ENCODE data around the gene CBLN1.

Gene CBLN1

GRCh38 chr16:49259330-49259729 is 22.3 kb downstream of the CBLN1 start:
- Histone ChIP-seq H3K9me3 (replicated peaks in 1 of 2; ENCODE audit: control insufficient read depth in 2 of 2, insufficient read depth in 1 of 2, low read depth in 1 of 2, low read length in 2 of 2) (no peaks in the 10 kb centered on the region), H3K14ac (ENCODE audit: low read length) (no peak overlapping the region), H3K9ac (ENCODE audit: low read depth, low read length, poor library complexity) (no peak overlapping the region), H3K18ac (ENCODE audit: low read length) (no peak overlapping the region), H3K79me1 (ENCODE audit: low read depth, low read length) (no peaks in the 10 kb centered on the region), H2BK120ac (ENCODE audit: low read depth, low read length) (no peak overlapping the region), H3K27me3 (ENCODE audit: control insufficient read depth in 3 of 3, insufficient read depth in 3 of 3, low read depth in 1 of 3, low read length in 3 of 3) (no peaks in the 10 kb centered on the region), H2AK5ac (ENCODE audit: low read depth, low read length) (no peak overlapping the region), H3K4me2 (ENCODE audit: insufficient read depth, low read length, poor library complexity, severe bottlenecking) (no peak overlapping the region), H3K4ac (ENCODE audit: low read length) (no peak overlapping the region), H4K8ac (ENCODE audit: low read depth, low read length) (no peak overlapping the region), H2BK15ac (ENCODE audit: low read length) (no peak overlapping the region), H3K4me1 (ENCODE audit: control insufficient read depth in 2 of 2, insufficient read depth in 1 of 2, low read depth in 1 of 2, low read length in 2 of 2) (no peaks in the 10 kb centered on the region), H3K4me3 (ENCODE audit: low read length in 2 of 2) (no peak overlapping the region), H4K91ac (ENCODE audit: low read depth, low read length, poor library complexity) (no peak overlapping the region), H3K36me3 (replicated peaks in 1 of 2; ENCODE audit: control insufficient read depth in 2 of 2, insufficient read depth in 2 of 2, low read length in 2 of 2) (no peaks in the 10 kb centered on the region), H2AFZ (ENCODE audit: low read length) (no peak overlapping the region), H3K23ac (ENCODE audit: low read depth, low read length, poor library complexity) (no peak overlapping the region), H3K27ac (replicated peaks; ENCODE audit: low read length) (no peak overlapping the region), H2BK12ac (ENCODE audit: low read length) (no peak overlapping the region), H2BK5ac (ENCODE audit: low read length) (no peak overlapping the region)
- DNase-seq (ENCODE audit: low spot score): no peak

GRCh38 chr16:49250689-49251088 is 30.9 kb downstream of the CBLN1 start:
- Histone ChIP-seq H2BK120ac (ENCODE audit: low read depth, low read length) (no peak overlapping the region), H3K18ac (ENCODE audit: low read length) (no peak overlapping the region), H3K9me3 (replicated peaks in 1 of 2; ENCODE audit: control insufficient read depth in 2 of 2, insufficient read depth in 1 of 2, low read depth in 1 of 2, low read length in 2 of 2) (no peaks in the 10 kb centered on the region), H2AFZ (ENCODE audit: low read length) (no peak overlapping the region), H4K8ac (ENCODE audit: low read depth, low read length) (no peak overlapping the region), H3K23ac (ENCODE audit: low read depth, low read length, poor library complexity) (no peak overlapping the region), H2BK5ac (ENCODE audit: low read length) (no peak overlapping the region), H3K36me3 (replicated peaks in 1 of 2; ENCODE audit: control insufficient read depth in 2 of 2, insufficient read depth in 2 of 2, low read length in 2 of 2) (no peaks in the 10 kb centered on the region), H3K9ac (ENCODE audit: low read depth, low read length, poor library complexity) (no peak overlapping the region), H3K79me1 (ENCODE audit: low read depth, low read length) (no peaks in the 10 kb centered on the region), H3K4me2 (ENCODE audit: insufficient read depth, low read length, poor library complexity, severe bottlenecking) (no peak overlapping the region), H2BK12ac (ENCODE audit: low read length) (no peak overlapping the region), H4K91ac (ENCODE audit: low read depth, low read length, poor library complexity) (no peak overlapping the region), H3K4me3 (ENCODE audit: low read length in 2 of 2) (no peak overlapping the region), H2BK15ac (ENCODE audit: low read length) (no peak overlapping the region), H3K4me1 (ENCODE audit: control insufficient read depth in 2 of 2, insufficient read depth in 1 of 2, low read depth in 1 of 2, low read length in 2 of 2) (peaks cover 0 to 4% of the 10 kb centered on the region in 2 donors), H2AK5ac (ENCODE audit: low read depth, low read length) (no peak overlapping the region), H3K4ac (ENCODE audit: low read length) (no peak overlapping the region), H3K27ac (replicated peaks; ENCODE audit: low read length) (no peak overlapping the region), H3K14ac (ENCODE audit: low read length) (no peak overlapping the region), H3K27me3 (ENCODE audit: control insufficient read depth in 3 of 3, insufficient read depth in 3 of 3, low read depth in 1 of 3, low read length in 3 of 3) (peaks cover 0 to 16% (median 0%) of the 10 kb centered on the region in 3 experiments)
- no CpG with 5 or more reads among the region's 1 CpG for WGBS, 2 donors (ENCODE audit: extremely low coverage in 2 of 2, insufficient read length in 2 of 2, insufficient replicate concordance in 1 of 2)
- DNase-seq (ENCODE audit: low spot score): no peak

GRCh38 chr16:49248227-49248626 is 33.4 kb downstream of the CBLN1 start:
- H3K9ac ChIP-seq (ENCODE audit: low read depth, low read length, poor library complexity): no peak overlapping the region
- no peak overlapping the region for H3K14ac ChIP-seq (ENCODE audit: low read length)
- no peaks in the 10 kb centered on the region for H3K9me3 ChIP-seq (replicated peaks in 1 of 2; ENCODE audit: control insufficient read depth in 2 of 2, insufficient read depth in 1 of 2, low read depth in 1 of 2, low read length in 2 of 2)
- no peak overlapping the region for H3K4me3 ChIP-seq (ENCODE audit: low read length in 2 of 2)
- no peak overlapping the region for H4K8ac ChIP-seq (ENCODE audit: low read depth, low read length)
- no CpG with 5 or more reads among the region's 1 CpG for WGBS, 2 donors (ENCODE audit: extremely low coverage in 2 of 2, insufficient read length in 2 of 2, insufficient replicate concordance in 1 of 2)
- no peak overlapping the region for H2BK5ac ChIP-seq (ENCODE audit: low read length)
- no peak overlapping the region for H3K4me2 ChIP-seq (ENCODE audit: insufficient read depth, low read length, poor library complexity, severe bottlenecking)
- H3K79me1 ChIP-seq (ENCODE audit: low read depth, low read length): no peaks in the 10 kb centered on the region
- no peak overlapping the region for H3K23ac ChIP-seq (ENCODE audit: low read depth, low read length, poor library complexity)
- H3K36me3 ChIP-seq (replicated peaks in 1 of 2; ENCODE audit: control insufficient read depth in 2 of 2, insufficient read depth in 2 of 2, low read length in 2 of 2): no peaks in the 10 kb centered on the region
- no peak for DNase-seq (ENCODE audit: low spot score)
- H3K4ac ChIP-seq (ENCODE audit: low read length): no peak overlapping the region
- H2AFZ ChIP-seq (ENCODE audit: low read length): no peak overlapping the region
- no peak overlapping the region for H2BK15ac ChIP-seq (ENCODE audit: low read length)
- H2BK12ac ChIP-seq (ENCODE audit: low read length): no peak overlapping the region
- no peak overlapping the region for H2BK120ac ChIP-seq (ENCODE audit: low read depth, low read length)
- H3K27ac ChIP-seq (replicated peaks; ENCODE audit: low read length): no peak overlapping the region
- no peak overlapping the region for H3K18ac ChIP-seq (ENCODE audit: low read length)
- peaks cover 0 to 4% of the 10 kb centered on the region in 2 donors for H3K4me1 ChIP-seq (ENCODE audit: control insufficient read depth in 2 of 2, insufficient read depth in 1 of 2, low read depth in 1 of 2, low read length in 2 of 2)
- no peak overlapping the region for H4K91ac ChIP-seq (ENCODE audit: low read depth, low read length, poor library complexity)
- H3K27me3 ChIP-seq (ENCODE audit: control insufficient read depth in 3 of 3, insufficient read depth in 3 of 3, low read depth in 1 of 3, low read length in 3 of 3): peaks cover 0 to 16% (median 0%) of the 10 kb centered on the region in 3 experiments
- H2AK5ac ChIP-seq (ENCODE audit: low read depth, low read length): no peak overlapping the region

- WGBS, 2 donors (ENCODE audit: extremely low coverage in 2 of 2, insufficient read length in 2 of 2, insufficient replicate concordance in 1 of 2): no CpG with 5 or more reads among the region's 4 CpGs
- Histone ChIP-seq H3K4me2 (ENCODE audit: insufficient read depth, low read length, poor library complexity, severe bottlenecking) (no peak overlapping the region), H2BK5ac (ENCODE audit: low read length) (no peak overlapping the region), H3K23ac (ENCODE audit: low read depth, low read length, poor library complexity) (no peak overlapping the region), H4K91ac (ENCODE audit: low read depth, low read length, poor library complexity) (no peak overlapping the region), H3K79me1 (ENCODE audit: low read depth, low read length) (no peaks in the 10 kb centered on the region), H3K4me3 (ENCODE audit: low read length in 2 of 2) (no peak overlapping the region), H3K27ac (replicated peaks; ENCODE audit: low read length) (no peak overlapping the region), H2BK120ac (ENCODE audit: low read depth, low read length) (no peak overlapping the region), H3K4me1 (ENCODE audit: control insufficient read depth in 2 of 2, insufficient read depth in 1 of 2, low read depth in 1 of 2, low read length in 2 of 2) (no peaks in the 10 kb centered on the region), H3K18ac (ENCODE audit: low read length) (no peak overlapping the region), H4K8ac (ENCODE audit: low read depth, low read length) (no peak overlapping the region), H2BK15ac (ENCODE audit: low read length) (no peak overlapping the region), H2BK12ac (ENCODE audit: low read length) (no peak overlapping the region), H3K27me3 (ENCODE audit: control insufficient read depth in 3 of 3, insufficient read depth in 3 of 3, low read depth in 1 of 3, low read length in 3 of 3) (no peaks in the 10 kb centered on the region), H2AFZ (ENCODE audit: low read length) (no peak overlapping the region), H2AK5ac (ENCODE audit: low read depth, low read length) (no peak overlapping the region), H3K9me3 (replicated peaks in 1 of 2; ENCODE audit: control insufficient read depth in 2 of 2, insufficient read depth in 1 of 2, low read depth in 1 of 2, low read length in 2 of 2) (no peaks in the 10 kb centered on the region), H3K9ac (ENCODE audit: low read depth, low read length, poor library complexity) (no peak overlapping the region), H3K14ac (ENCODE audit: low read length) (no peak overlapping the region), H3K4ac (ENCODE audit: low read length) (no peak overlapping the region), H3K36me3 (replicated peaks in 1 of 2; ENCODE audit: control insufficient read depth in 2 of 2, insufficient read depth in 2 of 2, low read length in 2 of 2) (no peaks in the 10 kb centered on the region)
- no peak for DNase-seq (ENCODE audit: low spot score)
These were observed 45.4 kb downstream of the CBLN1 start for GRCh38 chr16:49236216-49236615.

Data from neuronal stem cell (in vitro differentiated cells).